HG02840 (cell line): ENCODE data around the gene SLC4A9.

ENCODE experiments used
- ATAC-seq: cut with Tn5 transposase; IDR thresholded peaks from one replicate; pipeline ENCODE4 v1.9.1; 2021; ENCODE audit warnings: mild to moderate bottlenecking, moderate library complexity, moderate number of reproducible peaks; ENCODE audit not compliant: unreplicated experiment, low FRiP score

Gene SLC4A9

DNA sequence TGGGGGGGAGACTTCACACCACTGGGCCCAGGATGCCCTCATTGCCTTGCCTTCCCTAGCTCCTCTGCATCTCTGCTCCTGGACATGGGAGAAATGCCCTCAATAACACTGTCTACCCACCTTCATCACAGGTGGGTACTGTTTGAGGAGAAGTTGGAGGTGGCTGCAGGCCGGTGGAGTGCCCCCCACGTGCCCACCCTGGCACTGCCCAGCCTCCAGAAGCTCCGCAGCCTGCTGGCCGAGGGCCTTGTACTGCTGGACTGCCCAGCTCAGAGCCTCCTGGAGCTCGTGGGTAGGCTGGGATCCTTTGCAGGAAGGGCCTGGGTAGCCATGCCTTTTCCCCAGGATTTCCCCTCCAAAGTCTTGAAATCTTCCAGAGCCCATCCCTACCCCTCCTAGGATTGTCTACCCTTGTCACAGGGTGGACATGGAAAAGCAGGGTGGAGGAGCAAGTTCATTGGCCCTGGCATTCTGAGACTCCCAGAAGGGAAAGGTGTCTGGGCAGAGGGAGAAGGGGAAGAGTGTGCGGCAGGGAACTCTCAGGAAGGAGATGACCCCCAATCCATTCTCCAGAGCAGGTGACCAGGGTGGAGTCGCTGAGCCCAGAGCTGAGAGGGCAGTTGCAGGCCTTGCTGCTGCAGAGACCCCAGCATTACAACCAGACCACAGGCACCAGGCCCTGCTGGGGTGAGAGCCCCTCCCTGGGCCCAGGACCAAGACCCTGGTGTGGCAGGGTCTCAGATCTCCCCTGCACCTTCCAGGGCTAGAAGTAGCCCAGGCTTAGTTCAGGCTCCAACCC, 886 bp downstream of the SLC4A9 start:
- ATAC-seq: no peak

DNA sequence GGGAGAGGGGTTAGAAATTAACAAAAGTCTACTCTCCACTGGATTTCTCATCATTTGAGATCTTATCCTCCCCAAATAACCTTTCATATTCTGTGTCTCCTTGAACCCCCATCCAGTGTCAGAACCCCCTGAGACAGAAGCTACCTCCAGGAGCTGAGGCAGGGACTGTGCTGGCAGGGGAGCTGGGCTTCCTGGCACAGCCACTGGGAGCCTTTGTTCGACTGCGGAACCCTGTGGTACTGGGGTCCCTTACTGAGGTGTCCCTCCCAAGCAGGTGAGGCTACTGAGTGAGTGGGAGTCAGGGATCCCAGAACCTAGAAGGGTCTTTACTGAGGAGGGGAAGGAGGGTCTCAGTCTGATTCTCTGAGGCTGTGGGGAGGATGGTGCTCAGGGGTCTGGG, 1.9 kb downstream of the SLC4A9 start:
- ATAC-seq: no peak

DNA sequence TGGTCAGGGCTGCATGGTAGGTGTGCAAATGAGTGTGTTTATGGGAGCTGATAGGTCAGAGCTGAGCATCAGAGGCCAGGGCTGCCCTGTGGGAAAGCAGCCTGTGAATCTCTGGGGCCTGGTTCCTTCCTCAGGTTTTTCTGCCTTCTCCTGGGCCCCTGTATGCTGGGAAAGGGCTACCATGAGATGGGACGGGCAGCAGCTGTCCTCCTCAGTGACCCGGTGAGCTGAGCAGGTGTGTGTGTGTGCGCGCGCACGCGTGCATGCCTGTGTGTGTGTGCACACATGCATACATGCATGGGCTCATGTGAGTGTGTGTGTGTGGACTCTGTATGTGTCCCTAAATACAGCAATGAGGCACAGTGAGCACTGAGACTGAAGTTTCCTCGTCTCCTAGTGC, 2.3 kb downstream of the SLC4A9 start:
- no peak for ATAC-seq

DNA sequence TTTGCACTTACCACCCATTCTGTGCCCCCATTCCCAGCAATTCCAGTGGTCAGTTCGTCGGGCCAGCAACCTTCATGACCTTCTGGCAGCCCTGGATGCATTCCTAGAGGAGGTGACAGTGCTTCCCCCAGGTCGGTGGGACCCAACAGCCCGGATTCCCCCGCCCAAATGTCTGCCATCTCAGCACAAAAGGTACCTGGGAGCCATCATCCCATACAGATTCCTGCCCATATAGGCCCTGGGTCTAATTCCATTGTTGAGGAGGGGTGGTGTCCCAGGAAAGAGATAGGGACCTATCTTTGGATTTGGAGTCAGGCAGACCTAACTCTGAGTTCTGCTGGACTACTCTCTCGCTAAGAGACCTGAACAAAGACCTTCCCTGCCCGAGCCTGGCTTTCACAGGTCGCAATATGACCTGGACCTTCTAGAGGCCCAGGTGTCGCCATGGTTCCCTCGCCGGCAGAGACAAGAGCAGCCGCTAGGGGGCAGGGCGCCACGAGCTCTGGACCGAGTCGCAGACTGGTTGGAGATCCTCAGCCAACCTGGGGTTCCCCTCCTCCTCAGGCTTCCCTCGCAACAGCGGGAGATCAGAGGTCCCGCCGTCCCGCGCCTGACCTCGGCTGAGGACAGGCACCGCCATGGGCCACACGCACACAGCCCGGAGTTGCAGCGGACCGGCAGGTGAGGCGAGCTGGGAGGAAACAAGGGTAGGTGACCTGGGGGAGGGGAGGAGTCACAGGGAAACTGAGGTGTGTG, 3.1 kb downstream of the SLC4A9 start:
- peak; percentile 85 for ATAC-seq

- no peak for ATAC-seq
Measured at GRCh38 chr5:140363631-140364471, 3.9 kb downstream of the SLC4A9 start.

DNA sequence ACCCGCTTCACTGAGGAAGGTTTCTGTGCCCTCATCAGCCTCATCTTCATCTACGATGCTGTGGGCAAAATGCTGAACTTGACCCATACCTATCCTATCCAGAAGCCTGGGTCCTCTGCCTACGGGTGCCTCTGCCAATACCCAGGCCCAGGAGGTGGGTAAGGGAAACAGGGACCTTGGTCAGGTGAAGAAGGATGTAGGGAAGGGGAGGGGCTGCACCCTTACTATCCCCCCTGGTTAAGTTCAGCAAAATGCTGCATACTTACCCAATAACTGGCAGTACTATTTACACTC, 4.4 kb downstream of the SLC4A9 start:
- no peak for ATAC-seq

- ATAC-seq: no peak
Measured at GRCh38 chr5:140365282-140365681, 5.3 kb downstream of the SLC4A9 start.

DNA sequence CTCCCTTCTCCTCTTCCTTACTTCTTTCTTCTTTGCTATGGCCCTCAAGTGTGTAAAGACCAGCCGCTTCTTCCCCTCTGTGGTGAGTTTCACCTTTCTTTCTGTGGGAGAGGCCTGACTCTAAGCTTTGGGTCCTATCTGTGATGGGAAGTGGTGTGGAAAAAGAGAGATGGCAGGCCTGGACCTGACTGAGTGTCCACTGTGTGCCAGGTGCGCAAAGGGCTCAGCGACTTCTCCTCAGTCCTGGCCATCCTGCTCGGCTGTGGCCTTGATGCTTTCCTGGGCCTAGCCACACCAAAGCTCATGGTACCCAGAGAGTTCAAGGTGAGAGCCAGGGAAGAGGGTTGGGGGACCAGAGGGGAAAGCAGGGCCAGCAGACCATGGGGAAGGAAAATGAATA, 5.9 kb downstream of the SLC4A9 start:
- no peak for ATAC-seq

GRCh38 chr5:140366589-140367255, 6.7 kb downstream of the SLC4A9 start:
- ATAC-seq: no peak

GRCh38 chr5:140367256-140368013, 7.4 kb downstream of the SLC4A9 start:
- no peak for ATAC-seq

DNA sequence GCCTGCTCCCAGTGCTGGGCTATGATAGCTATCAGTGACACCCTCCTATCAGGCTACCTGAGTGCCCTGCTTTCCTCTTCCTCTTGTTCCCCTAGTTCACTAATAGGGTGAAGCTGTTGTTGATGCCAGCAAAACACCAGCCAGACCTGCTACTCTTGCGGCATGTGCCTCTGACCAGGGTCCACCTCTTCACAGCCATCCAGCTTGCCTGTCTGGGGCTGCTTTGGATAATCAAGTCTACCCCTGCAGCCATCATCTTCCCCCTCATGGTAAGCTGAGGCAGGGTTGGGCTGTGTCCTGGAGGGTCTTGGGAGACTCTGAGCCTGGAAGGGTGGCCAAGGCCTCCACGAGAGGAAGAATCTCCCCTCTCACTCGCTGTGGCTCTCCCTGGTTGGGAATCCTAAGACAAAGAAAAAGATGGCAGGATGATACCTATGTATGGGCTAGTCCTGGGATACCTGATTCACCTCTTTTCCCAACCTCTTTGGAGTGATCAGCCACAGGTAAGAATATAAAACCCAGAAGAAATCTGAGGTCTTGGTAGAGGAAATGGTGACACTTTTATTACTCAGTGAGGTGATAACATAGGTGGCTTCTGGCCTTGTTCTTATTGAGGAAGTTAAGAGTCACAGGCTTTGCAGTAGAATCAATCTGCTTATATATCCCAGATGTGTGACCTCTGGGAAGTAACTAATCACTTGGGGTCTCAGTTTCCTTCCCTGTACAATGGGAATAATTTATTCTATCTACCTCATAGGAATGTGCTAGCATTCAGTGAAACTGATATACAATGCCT, 11.6 kb downstream of the SLC4A9 start:
- no peak for ATAC-seq

- no peak for ATAC-seq
Measured at GRCh38 chr5:140372971-140373487, 13.0 kb downstream of the SLC4A9 start.

GRCh38 chr5:140381351-140381750, 21.4 kb downstream of the SLC4A9 start:
- no peak for ATAC-seq

DNA sequence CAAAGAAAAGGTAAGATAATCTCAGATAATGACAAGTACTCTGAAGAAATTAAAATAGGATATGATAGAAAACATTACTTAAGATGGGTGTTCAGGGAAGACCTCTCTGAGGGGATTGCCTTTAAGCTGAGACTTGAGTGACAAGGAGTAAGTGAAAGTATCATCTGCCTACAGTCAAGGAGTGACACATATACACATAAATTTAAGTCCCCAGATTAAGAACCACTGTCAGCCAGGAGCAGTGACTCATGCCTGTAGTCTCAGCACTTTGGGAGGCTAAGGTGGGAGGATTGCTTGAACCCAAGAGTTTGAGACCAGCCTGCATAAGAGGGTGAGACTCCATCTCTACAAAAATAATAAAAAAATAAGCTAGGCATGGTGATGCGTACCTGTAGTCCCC, 22.0 kb downstream of the SLC4A9 start:
- no peak for ATAC-seq

GRCh38 chr5:140382866-140383265, 22.9 kb downstream of the SLC4A9 start:
- no peak for ATAC-seq

GRCh38 chr5:140383300-140383699, 23.3 kb downstream of the SLC4A9 start:
- ATAC-seq: no peak

- no peak for ATAC-seq
Measured at GRCh38 chr5:140388052-140388451, 28.1 kb downstream of the SLC4A9 start.

- ATAC-seq: no peak
Measured at GRCh38 chr5:140391312-140391711, 31.3 kb downstream of the SLC4A9 start.

DNA sequence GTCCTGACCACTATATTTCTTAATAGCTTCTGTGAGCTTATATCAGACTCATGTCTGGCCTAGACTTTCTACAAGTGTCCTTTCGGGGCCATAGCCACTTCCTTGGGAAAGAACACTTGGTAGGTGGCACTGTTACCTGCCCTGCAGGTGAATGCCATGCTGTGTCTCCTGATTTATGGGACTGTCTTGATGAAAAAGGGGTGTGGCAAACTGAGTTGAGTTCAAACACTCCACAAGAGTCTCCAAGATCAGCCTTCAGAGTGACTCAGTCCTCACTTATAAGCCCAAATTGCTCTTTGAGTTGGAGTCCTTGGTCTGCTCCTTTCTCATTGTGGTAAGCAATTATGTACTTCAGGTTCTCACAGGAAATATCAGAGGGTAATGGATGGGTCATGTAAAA, 31.7 kb downstream of the SLC4A9 start:
- ATAC-seq: no peak
